Psoas muscle (tissue), 8 donors: Measurements from ENCODE around the gene INAVA. TPM values are rescaled to one million over a fixed set of nuclear protein-coding genes. Genes with fewer than 3 reads are reported as not detected.

Experiments
- ATAC-seq, 4 donors: fragments of 200-7000 bp; cut with Tn5 transposase; one replicate each; pipeline ENCODE4 v1.9.1; 2020; ENCODE audit warnings: moderate library complexity in 3 of 4, mild to moderate bottlenecking in 2 of 4
- DNase-seq, 2 donors: peaks; one replicate each; pipeline ENCODE4 v3.0.0-alpha.2; 2020
- H3K27ac ChIP-seq: fragments of 200-600 bp; one replicate; pipeline ENCODE4 v1.8.0; 2022
- H3K27me3 ChIP-seq, 3 donors: fragments of 200-600 bp in 1 of 3; one replicate each; pipeline versions ENCODE4 v1.6.1 to v1.8.0; 2013 to 2022; ENCODE audit warnings: low read length in 2 of 3, mild to moderate bottlenecking in 2 of 3, moderate library complexity in 1 of 3; ENCODE audit not compliant: insufficient read depth in 3 of 3
- H3K36me3 ChIP-seq, 2 donors: fragments of 200-600 bp in 1 of 2; one replicate each; pipeline versions ENCODE4 v1.6.1 to v1.8.0; 2013 to 2022; ENCODE audit warnings: low read depth in 1 of 2, mild to moderate bottlenecking in 1 of 2, moderate library complexity in 1 of 2; ENCODE audit not compliant: insufficient read depth in 1 of 2
- H3K4me1 ChIP-seq: fragments of 200-600 bp; one replicate; pipeline ENCODE4 v1.8.0; 2022
- H3K4me3 ChIP-seq: fragments of 200-600 bp; one replicate; pipeline ENCODE4 v1.8.0; 2022; ENCODE audit warnings: mild to moderate bottlenecking
- H3K9me3 ChIP-seq: fragments of 200-600 bp; one replicate; pipeline ENCODE4 v1.8.0; 2022
- CTCF ChIP-seq: fragments of 200-600 bp; IDR thresholded peaks from one replicate; pipeline ENCODE4 v1.8.0; 2022; ENCODE audit warnings: antibody characterized with exemption
- WGBS, 3 donors: extraction: QIAGEN DNeasy Blood & Tissue Kit; methylation state at CpG; one replicate each; pipeline versions ENCODE4 v1.1.6 to v1.1.7; 2013; 5-methylcytosine and 5-hydroxymethylcytosine counted together
- intact Hi-C, 2 donors: fragments of 100-400 bp; cut with DNase I; formaldehyde crosslinking; loops; one replicate each; pipeline versions ENCODE4 v1.11.0 to v1.14.2; 2022
- polyA plus RNA-seq, 3 donors: library from polyadenylated mRNA; stranded (reverse); fragments of 200-250 nt; gene quantifications; one replicate each; pipeline ENCODE4 v1.2.3, GENCODE V29; 2013
- total RNA-seq, 4 donors: library from RNA; stranded (reverse); fragmentation: NEBNext Ultra II Directional in 2 of 4; extraction: Animal tissue kit (Norgen Biotek cat#: 25700) in 2 of 4; gene quantifications; one replicate each; pipeline versions ENCODE4 v1.2.1 to v1.2.4, GENCODE V29; 2021 to 2023
- donor health status: healthy with polysubstance abuse.
- donor health status: DM: no; HTN: no; CAD: no; lungs with moderate emphysema.
- donor health status: Bipolar disorder and iron deficiency.
- donor health status: healthy.
- donor health status: DM: yes; HTN: yes; CAD: no.
- donor health status: DM: no; HTN: no; CAD: no.
- donor health status: DM: no; HTN: no; CAD: no.
- donor health status: DM: yes; HTN: yes; CAD: no.

INAVA gene
- total and polyA plus RNA-seq, 7 donors = 0.04 TPM; not detected in 6

- DNase-seq (no peak), ATAC-seq (no peak)
- no peaks in the 10 kb centered on the region for H3K27me3 ChIP-seq
- intact Hi-C loops = no loop called here
- H3K4me3 ChIP-seq = no peak overlapping the region
- 79 to 85% (median 81%) methylated on average over 2 of the region's 2 CpGs for WGBS, 3 donors
- no peaks in the 10 kb centered on the region for H3K4me1 ChIP-seq
- no peaks in the 10 kb centered on the region for H3K9me3 ChIP-seq
- H3K36me3 ChIP-seq = peaks cover 8 to 76% of the 10 kb centered on the region in 2 donors
- H3K27ac ChIP-seq = no peak overlapping the region
- no peak for TF ChIP-seq CTCF
These were observed 37.9 kb upstream of the INAVA start for GRCh38 chr1:200856716-200857357.

DNA sequence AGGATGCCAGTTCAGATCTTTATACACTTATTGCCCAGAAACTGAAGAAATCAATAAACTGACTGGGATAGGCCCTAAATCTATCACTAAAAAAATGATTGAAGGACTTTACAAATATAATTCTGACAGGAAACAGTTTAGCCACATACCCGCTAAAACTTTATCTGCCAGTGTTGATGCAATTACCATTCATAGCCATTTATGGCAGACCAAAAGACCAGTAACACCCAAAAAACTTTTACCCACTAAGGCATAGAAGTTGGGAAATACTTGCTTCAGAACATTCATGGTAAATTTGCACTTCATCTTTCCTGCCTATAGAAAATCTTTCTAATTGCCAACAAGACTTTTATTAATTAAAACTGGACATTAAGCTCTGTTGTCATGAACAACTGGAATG, 36.9 kb upstream of the INAVA start:
- H3K4me1 ChIP-seq = no peaks in the 10 kb centered on the region
- H3K27me3 ChIP-seq = no peaks in the 10 kb centered on the region
- ATAC-seq (no peak), DNase-seq (no peak)
- no peak overlapping the region for H3K4me3 ChIP-seq
- no peak overlapping the region for H3K27ac ChIP-seq
- no peaks in the 10 kb centered on the region for H3K9me3 ChIP-seq
- TF ChIP-seq CTCF = no peak
- 83 to 97% (median 86%) methylated on average over 1 of the region's 1 CpG for WGBS, 3 donors
- H3K36me3 ChIP-seq = peaks cover 8 to 74% of the 10 kb centered on the region in 2 donors
- intact Hi-C loops = no loop called here

DNA sequence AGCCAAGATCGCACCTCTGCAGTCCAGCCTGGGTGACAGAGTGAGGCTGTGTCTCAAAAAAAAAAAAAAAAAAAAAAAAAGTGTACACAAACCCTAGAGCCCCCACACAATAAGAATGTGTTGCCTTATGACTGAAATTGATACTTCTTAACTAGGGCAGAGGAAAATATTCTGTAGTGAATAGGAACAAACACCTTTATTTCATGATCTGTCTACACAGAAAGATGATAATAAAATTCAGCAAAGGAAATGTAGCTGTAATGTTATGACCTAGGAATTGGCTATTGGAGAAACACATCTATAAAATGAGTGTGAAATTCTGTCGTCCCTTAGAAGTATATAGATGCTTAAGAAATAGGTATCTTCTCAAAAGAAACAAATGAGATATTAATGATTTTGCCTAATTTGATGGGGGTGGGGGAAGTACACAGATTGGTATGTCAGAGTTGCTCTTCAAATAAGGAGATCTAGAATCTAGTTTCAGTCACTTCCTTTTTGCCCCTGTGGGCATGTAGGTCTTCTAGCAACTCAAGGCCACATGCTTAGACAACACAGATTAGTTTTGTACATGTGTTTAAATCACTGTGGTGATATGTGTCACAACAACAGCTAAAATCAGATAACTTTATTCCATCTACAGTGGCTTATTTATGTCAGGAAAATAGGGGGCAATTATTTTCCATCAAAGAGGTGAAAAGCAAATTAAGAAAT, 32.6 kb upstream of the INAVA start:
- no peak overlapping the region for H3K27ac ChIP-seq
- DNase-seq (no peak), ATAC-seq (no peak)
- 89 to 99% (median 92%) methylated on average over 2 of the region's 2 CpGs for WGBS, 3 donors
- H3K4me1 ChIP-seq = peaks cover 2% of the 10 kb centered on the region
- no peaks in the 10 kb centered on the region for H3K27me3 ChIP-seq
- intact Hi-C loops = no loop called here
- no peaks in the 10 kb centered on the region for H3K9me3 ChIP-seq
- TF ChIP-seq CTCF = no peak
- peaks cover 0 to 42% of the 10 kb centered on the region in 2 donors for H3K36me3 ChIP-seq
- H3K4me3 ChIP-seq = no peak overlapping the region

- TF ChIP-seq CTCF = no peak
- DNase-seq (no peak), ATAC-seq (no peak)
- Histone ChIP-seq H3K4me3 (no peak overlapping the region), H3K27ac (no peak overlapping the region), H3K9me3 (no peaks in the 10 kb centered on the region), H3K36me3 (peaks cover 0 to 34% of the 10 kb centered on the region in 2 donors), H3K4me1 (peaks cover 5% of the 10 kb centered on the region), H3K27me3 (no peaks in the 10 kb centered on the region)
- WGBS, 3 donors = 93 to 96% (median 95%) methylated on average over 9 of the region's 9 CpGs
- intact Hi-C loops = no loop called here
These were observed 31.8 kb upstream of the INAVA start for GRCh38 chr1:200862713-200863415.
